ENCODE measurements around the gene TEP1. TPM values are rescaled to one million over a fixed set of nuclear protein-coding genes. Genes with fewer than 3 reads are reported as not detected.

TEP1 gene
- total and polyA plus RNA-seq, 2 of the 8 experiments (the other 6 are each of a cell fraction or from before 2014, with no cell fraction given) = 6.9 to 10.7 TPM

DNA sequence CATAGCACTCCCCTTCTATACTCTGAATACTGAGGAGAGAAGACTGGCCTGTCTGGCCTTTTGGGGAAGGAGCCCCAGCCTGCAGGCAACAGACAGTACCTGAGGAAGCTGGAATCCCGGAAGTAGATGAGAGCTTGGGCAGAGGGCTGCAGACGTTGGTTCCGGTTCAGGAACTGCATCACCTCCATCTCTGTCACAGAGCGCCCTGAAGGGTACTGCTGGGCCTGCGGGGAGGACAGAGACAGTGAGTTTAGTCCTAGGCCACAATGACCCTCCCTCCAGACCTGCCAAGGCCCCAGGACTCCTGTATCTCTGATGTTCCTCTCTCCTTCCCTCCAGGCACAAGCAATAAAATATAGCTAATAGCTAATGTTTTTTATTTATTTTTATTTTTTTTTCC is 28.4 kb downstream of the TEP1 start:
- Histone ChIP-seq H4K8ac (ENCODE audit: extremely low read depth, insufficient read depth, low read length) (no peak overlapping the region), H3K27me3 (replicated peaks in 1 of 4; ENCODE audit: control insufficient read depth in 3 of 4, extremely low read depth in 1 of 4, insufficient read depth in 3 of 4, low read length in 3 of 4) (no peaks in the 10 kb centered on the region; a peak in 1 of 7 replicates), H4K5ac (ENCODE audit: insufficient read length, low read depth, low read length) (no peak overlapping the region), H3K4me1 (replicated peaks in 1 of 4; ENCODE audit: control insufficient read depth in 3 of 4, insufficient read depth in 4 of 4, low read length in 3 of 4) (no peaks in the 10 kb centered on the region), H3K27ac (ENCODE audit: low read depth, low read length) (no peak overlapping the region), H3K9me3 (ENCODE audit: insufficient read depth in 2 of 2, low read depth in 1 of 2, low read length in 1 of 2) (no peaks in the 10 kb centered on the region), H3K56ac (replicated peaks; ENCODE audit: insufficient read length, low read depth, low read length) (no peak overlapping the region), H2AK5ac (ENCODE audit: low read depth, low read length) (no peak overlapping the region), H3K18ac (ENCODE audit: extremely low read depth, low read length) (no peak overlapping the region), H3K14ac (ENCODE audit: insufficient read length) (no peak overlapping the region), H3K4me3 (ENCODE audit: extremely low read depth in 1 of 4, insufficient read depth in 2 of 4, low read depth in 3 of 4, low read length in 4 of 4) (no peak overlapping the region), H2BK5ac (ENCODE audit: low read depth, low read length) (no peak overlapping the region), H3K9ac (replicated peaks in 1 of 4; ENCODE audit: extremely low read depth in 1 of 4, low read depth in 3 of 4, low read length in 3 of 4) (no peak overlapping the region), H3K4me2 (ENCODE audit: insufficient read depth in 1 of 2, low read depth in 2 of 2, low read length in 2 of 2) (no peak overlapping the region), H4K20me1 (replicated peaks in 1 of 2; ENCODE audit: control insufficient read depth in 1 of 2, insufficient read depth in 2 of 2, low read length in 2 of 2) (peaks cover 0 to 3% of the 10 kb centered on the region in 2 experiments), H3K36me3 (ENCODE audit: control insufficient read depth in 2 of 4, insufficient read depth in 4 of 4, low read length in 3 of 4) (peaks cover 2 to 24% (median 17%) of the 10 kb centered on the region in 4 experiments; a peak in 7 of 8 replicates), H3K79me2 (ENCODE audit: control insufficient read depth in 1 of 2, insufficient read depth in 2 of 2, low read length in 2 of 2) (no peaks in the 10 kb centered on the region), H2AFZ (ENCODE audit: low read length) (no peak overlapping the region), H2BK12ac (ENCODE audit: low read depth, low read length) (no peak overlapping the region), H2BK20ac (ENCODE audit: low read length) (no peak overlapping the region), H3K23me2 (ENCODE audit: low read depth, low read length) (no peaks in the 10 kb centered on the region), H2BK120ac (replicated peaks; ENCODE audit: low read depth, low read length) (no peak overlapping the region), H3K4ac (replicated peaks; ENCODE audit: insufficient read length, low read depth, low read length) (no peak overlapping the region), H3K23ac (ENCODE audit: insufficient read length) (no peak overlapping the region), H4K91ac (replicated peaks; ENCODE audit: insufficient read length, low read length) (no peak overlapping the region), H2BK15ac (ENCODE audit: low read length) (no peak overlapping the region), H3K79me1 (ENCODE audit: low read depth, low read length) (no peaks in the 10 kb centered on the region)
- POLR2A ChIA-PET (ENCODE audit: partially characterized antibody) = interaction anchor here (2.0 kb wide), 1 partner anchor 42 kb away, joined by 8 read pairs; the partner anchor contains the start of gene PARP2
- 88% methylated on average over 5 of the region's 5 CpGs; no CpG with 5 or more reads in 1 of the 2 experiments for WGBS, 2 experiments (ENCODE audit: extremely low coverage in 1 of 2, insufficient coverage in 1 of 2, insufficient read length in 1 of 2, insufficient replicate concordance in 2 of 2, low coverage in 1 of 2, low lambda C conversion rate in 2 of 2, missing lambda C conversion rate in 1 of 2)
- CTCF ChIA-PET (ENCODE audit: partially characterized antibody) = interaction anchor here (1.1 to 1.6 kb wide), 3 partner anchors 19 to 213 kb away, joined by 3 to 4 read pairs (median 3); no protein-coding TSS in a partner anchor
- no peak for TF ChIP-seq SP1 (IDR thresholded peaks at IDR 0.05; ENCODE audit: low read depth, low read length)
- TF ChIP-seq SAP30 (IDR thresholded peaks at IDR 0.05; ENCODE audit: insufficient read depth, insufficient replicate concordance, low read length) = no peak
- TF ChIP-seq JUN (IDR thresholded peaks at IDR 0.05; ENCODE audit: low read depth, low read length) = no peak
- FAIRE-seq (no peak), DNase-seq (ENCODE audit: low read depth in 1 of 2, low spot score in 2 of 2) (no peak)
